ENCODE data around the gene INSM1.

- TF ChIP-seq POLR2A (IDR thresholded peaks at IDR 0.05): no peak
- TF ChIP-seq CTCF (IDR thresholded peaks at IDR 0.05 in 4 of 5, conservative IDR thresholded peaks at IDR 0.05 in 1 of 5): no peak
Observed at GRCh38 chr20:20391115-20391514, 23.2 kb downstream of the INSM1 start.

Data from gastrocnemius medialis (tissue), 4 donors.